Omental fat pad (tissue), 4 donors: ENCODE data around the gene IL1RAP. TPM values are rescaled to one million over a fixed set of nuclear protein-coding genes. Genes with fewer than 3 reads are reported as not detected.

Source experiments
- ATAC-seq: fragments of 150-250 bp; one replicate; pipeline ENCODE4 v1.9.1; 2016; ENCODE audit warnings: mild to moderate bottlenecking, moderate library complexity; ENCODE audit not compliant: low FRiP score
- DNase-seq: peaks from one replicate; pipeline ENCODE4 v3.0.0-alpha.2; 2019; ENCODE audit warnings: low spot score
- total RNA-seq, 4 donors: library from RNA; depleted of rRNA; stranded (reverse); fragments of >200 nt; gene quantifications; one replicate each; pipeline ENCODE4 v1.1.0, GENCODE V29; 2016
- TF ChIP-seq, protein P1 (sequence below), 3 donors: fragments of 450-650 bp; IDR thresholded peaks; one replicate each; pipeline ENCODE4 v1.5.1; 2016 to 2017; ENCODE audit warnings: antibody characterized with exemption in 3 of 3, mild to moderate bottlenecking in 3 of 3, moderate library complexity in 2 of 3

Gene IL1RAP
- total RNA-seq, 4 donors from 2014 or later: 10.5 to 75.3 (median 23.4) TPM

DNA sequence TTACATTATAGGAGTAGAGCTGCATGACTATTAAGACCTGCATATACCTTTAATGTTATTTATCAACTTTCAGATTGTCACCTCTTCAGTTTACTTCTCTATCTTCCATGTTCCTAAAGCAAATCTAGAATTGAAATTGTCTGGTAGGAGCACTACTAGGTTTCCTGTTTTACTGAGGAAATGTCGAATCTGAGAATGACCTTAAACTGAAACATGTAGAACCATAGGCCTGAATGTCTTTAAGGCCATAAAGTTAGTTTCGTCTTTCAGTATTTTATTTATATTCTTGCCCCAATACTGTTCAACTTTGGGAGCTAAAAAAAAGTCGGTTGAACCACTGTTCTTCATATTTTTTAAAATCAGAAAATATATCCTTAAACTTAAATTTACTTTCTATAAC is 92.7 kb downstream of the IL1RAP start:
- DNase-seq: no peak
- TF ChIP-seq, protein P1, sequence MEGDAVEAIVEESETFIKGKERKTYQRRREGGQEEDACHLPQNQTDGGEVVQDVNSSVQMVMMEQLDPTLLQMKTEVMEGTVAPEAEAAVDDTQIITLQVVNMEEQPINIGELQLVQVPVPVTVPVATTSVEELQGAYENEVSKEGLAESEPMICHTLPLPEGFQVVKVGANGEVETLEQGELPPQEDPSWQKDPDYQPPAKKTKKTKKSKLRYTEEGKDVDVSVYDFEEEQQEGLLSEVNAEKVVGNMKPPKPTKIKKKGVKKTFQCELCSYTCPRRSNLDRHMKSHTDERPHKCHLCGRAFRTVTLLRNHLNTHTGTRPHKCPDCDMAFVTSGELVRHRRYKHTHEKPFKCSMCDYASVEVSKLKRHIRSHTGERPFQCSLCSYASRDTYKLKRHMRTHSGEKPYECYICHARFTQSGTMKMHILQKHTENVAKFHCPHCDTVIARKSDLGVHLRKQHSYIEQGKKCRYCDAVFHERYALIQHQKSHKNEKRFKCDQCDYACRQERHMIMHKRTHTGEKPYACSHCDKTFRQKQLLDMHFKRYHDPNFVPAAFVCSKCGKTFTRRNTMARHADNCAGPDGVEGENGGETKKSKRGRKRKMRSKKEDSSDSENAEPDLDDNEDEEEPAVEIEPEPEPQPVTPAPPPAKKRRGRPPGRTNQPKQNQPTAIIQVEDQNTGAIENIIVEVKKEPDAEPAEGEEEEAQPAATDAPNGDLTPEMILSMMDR (IDR thresholded peaks at IDR 0.05): no peak
- no peak for ATAC-seq

GRCh38 chr3:190607021-190607420 is 93.1 kb downstream of the IL1RAP start:
- TF ChIP-seq, protein P1 (IDR thresholded peaks at IDR 0.05): no peak
- ATAC-seq (no peak), DNase-seq (no peak)

- TF ChIP-seq, protein P1 (IDR thresholded peaks at IDR 0.05): no peak
- no peak for DNase-seq
- no peak for ATAC-seq
Measured at GRCh38 chr3:190608850-190609589, 95.1 kb downstream of the IL1RAP start.

GRCh38 chr3:190614226-190615059 is 100.6 kb downstream of the IL1RAP start:
- DNase-seq (no peak), ATAC-seq (no peak)
- TF ChIP-seq, protein P1 (IDR thresholded peaks at IDR 0.05): no peak

DNA sequence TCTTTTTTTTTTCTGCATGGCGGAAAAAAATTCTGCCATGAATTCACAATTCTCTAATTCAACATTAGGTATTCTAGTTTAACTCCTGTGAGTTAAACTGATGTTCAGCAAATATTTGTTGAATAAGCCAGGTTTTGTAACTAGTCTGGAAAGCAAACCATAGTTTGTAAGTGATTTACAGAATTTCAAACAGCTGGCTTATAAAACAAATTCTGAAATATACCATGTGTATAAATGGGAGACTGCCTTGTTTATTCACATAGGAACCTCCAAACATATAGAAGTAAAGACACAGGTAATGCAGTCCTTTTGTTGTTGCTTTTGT is 101.1 kb downstream of the IL1RAP start:
- ATAC-seq (no peak), DNase-seq (no peak)
- TF ChIP-seq, protein P1 (IDR thresholded peaks at IDR 0.05): no peak

- TF ChIP-seq, protein P1 (IDR thresholded peaks at IDR 0.05): no peak
- DNase-seq (no peak), ATAC-seq (peak; percentile 55)
Measured at GRCh38 chr3:190615607-190616006, 101.7 kb downstream of the IL1RAP start.
